Measurements from ENCODE around the gene DAPK2. TPM values are rescaled to one million over a fixed set of nuclear protein-coding genes. Genes with fewer than 3 reads are reported as not detected.

DAPK2 gene
- total and polyA plus RNA-seq, 2 of the 13 experiments (the other 11 are each of a cell fraction or from before 2014, with no cell fraction given), result 0.33 to 0.63 TPM

DNA sequence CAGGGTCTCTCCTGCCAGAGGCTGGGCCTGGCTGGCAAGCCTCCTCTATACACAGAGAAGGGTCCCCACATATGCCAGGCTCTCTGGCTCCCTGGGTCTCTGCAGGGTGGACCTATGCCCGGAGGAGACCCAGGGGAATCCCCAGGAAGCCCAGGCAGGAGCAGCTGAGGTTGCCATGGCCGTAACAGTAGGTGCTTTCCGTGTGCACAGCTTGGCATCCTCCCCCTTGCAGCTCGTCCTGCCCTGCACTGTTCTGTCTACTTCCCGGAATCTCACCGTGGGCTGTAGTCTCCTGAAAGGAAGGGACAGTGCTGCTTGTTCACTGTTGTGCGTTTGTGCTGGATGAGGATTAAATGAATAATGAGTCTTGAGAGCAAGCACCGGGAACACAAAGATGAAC is 47.8 kb downstream of the DAPK2 start (continued):
- TF ChIP-seq NR2F6 (IDR thresholded peaks at IDR 0.05) (no peak), NR2F6 (CRISPR knock-in tag; IDR thresholded peaks at IDR 0.05) (no peak), ZNF709 (CRISPR knock-in tag; IDR thresholded peaks at IDR 0.05) (no peak)

DNA sequence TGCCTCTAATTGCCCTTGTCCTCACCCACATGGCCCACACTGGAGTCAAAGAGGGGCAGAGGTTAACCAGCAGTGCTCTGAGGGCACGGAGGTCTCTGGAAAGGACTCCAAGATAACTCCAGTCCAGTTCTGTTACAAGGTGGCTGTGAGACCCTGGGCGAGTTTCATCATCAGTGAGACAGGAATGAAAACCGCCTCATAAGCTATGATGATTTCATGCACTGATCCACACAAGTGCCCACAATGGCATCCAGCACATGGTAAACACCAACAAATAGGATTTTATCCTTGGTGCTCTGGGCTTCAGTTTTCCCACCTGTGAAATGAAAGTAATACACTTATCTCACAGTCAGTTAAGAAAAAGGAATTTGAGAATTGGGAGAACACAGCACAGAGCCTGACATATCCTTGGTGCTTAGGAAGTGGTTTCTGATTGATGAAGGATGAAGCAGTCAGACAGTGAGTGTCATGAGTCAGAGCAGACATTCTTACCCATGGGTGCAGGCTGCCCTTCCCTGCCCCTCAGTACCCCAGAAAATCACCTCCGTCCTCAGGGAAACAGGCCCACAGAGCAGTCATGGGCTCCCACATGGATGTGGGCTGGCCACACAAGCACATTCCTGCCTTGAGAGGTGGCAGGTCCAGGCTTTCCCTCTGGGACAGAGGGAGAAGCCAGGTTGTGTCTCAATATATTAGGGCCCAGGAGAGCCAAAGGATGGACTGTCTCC is 48.4 kb downstream of the DAPK2 start:
- Histone ChIP-seq H3K4me2 (ENCODE audit: low read depth, low read length) (no peak overlapping the region), H3K9me3 (ENCODE audit: low read length) (no peaks in the 10 kb centered on the region), H3K36me3 (replicated peaks in 1 of 2; ENCODE audit: control insufficient read depth in 1 of 2, insufficient read depth in 2 of 2, low read length in 2 of 2) (no peaks in the 10 kb centered on the region), H4K20me1 (ENCODE audit: insufficient read depth, low read length) (no peaks in the 10 kb centered on the region), H3K4me3 (replicated peaks in 1 of 3; ENCODE audit: insufficient read depth in 1 of 3, low read depth in 2 of 3, low read length in 3 of 3) (no peak overlapping the region), H2AFZ (ENCODE audit: low read length) (no peak overlapping the region), H3K9ac (ENCODE audit: insufficient read depth, low read depth, low read length) (no peak overlapping the region), H3K27me3 (ENCODE audit: control insufficient read depth in 1 of 2, insufficient read depth in 2 of 2, low read length in 2 of 2) (peaks cover 3 to 6% of the 10 kb centered on the region in 2 experiments; a peak in 2 of 5 replicates), H3K27ac (ENCODE audit: extremely low read length, insufficient read depth, low read length) (no peak overlapping the region), H3K79me2 (ENCODE audit: insufficient read depth, low read length) (no peaks in the 10 kb centered on the region), H3K4me1 (ENCODE audit: insufficient read depth, low read length) (peaks cover 22% of the 10 kb centered on the region)
- in situ Hi-C loops (cut with HindIII; ENCODE audit: extremely low pct_ligation_motif_present, low pct_unique_long_range_greater_than_20kb) (no loop called here), intact Hi-C loops (cut with micrococcal nuclease; ENCODE audit: unreplicated experiment) (no loop called here)
- DNase-seq (ENCODE audit: low spot score) (no peak), FAIRE-seq (no peak), ATAC-seq (peak; percentile 36; the same call in 2 of the 3 replicates)
- no peak for TF ChIP-seq DPF2 (CRISPR knock-in tag; IDR thresholded peaks at IDR 0.05; ENCODE audit: borderline replicate concordance, low read depth)
- TF ChIP-seq, protein P1, sequence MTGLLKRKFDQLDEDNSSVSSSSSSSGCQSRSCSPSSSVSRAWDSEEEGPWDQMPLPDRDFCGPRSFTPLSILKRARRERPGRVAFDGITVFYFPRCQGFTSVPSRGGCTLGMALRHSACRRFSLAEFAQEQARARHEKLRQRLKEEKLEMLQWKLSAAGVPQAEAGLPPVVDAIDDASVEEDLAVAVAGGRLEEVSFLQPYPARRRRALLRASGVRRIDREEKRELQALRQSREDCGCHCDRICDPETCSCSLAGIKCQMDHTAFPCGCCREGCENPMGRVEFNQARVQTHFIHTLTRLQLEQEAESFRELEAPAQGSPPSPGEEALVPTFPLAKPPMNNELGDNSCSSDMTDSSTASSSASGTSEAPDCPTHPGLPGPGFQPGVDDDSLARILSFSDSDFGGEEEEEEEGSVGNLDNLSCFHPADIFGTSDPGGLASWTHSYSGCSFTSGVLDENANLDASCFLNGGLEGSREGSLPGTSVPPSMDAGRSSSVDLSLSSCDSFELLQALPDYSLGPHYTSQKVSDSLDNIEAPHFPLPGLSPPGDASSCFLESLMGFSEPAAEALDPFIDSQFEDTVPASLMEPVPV (CRISPR knock-in tag; IDR thresholded peaks at IDR 0.05), result no peak
- TF ChIP-seq ZSCAN25 (CRISPR knock-in tag; IDR thresholded peaks at IDR 0.05), result no peak
- no peak for TF ChIP-seq ZNF564 (CRISPR knock-in tag; IDR thresholded peaks at IDR 0.05)
- no peak for TF ChIP-seq YY1 (IDR thresholded peaks at IDR 0.05; ENCODE audit: insufficient read depth, insufficient replicate concordance, low read depth, low read length)
- no peak for TF ChIP-seq ATRX (CRISPR knock-in tag; IDR thresholded peaks at IDR 0.05; ENCODE audit: borderline replicate concordance)
- TF ChIP-seq ZNF138 (CRISPR knock-in tag; IDR thresholded peaks at IDR 0.05; ENCODE audit: low read depth), result no peak
- TF ChIP-seq U2AF2 (IDR thresholded peaks at IDR 0.05; ENCODE audit: low read depth, low read length), result no peak
- no peak for TF ChIP-seq ZNF446 (CRISPR knock-in tag; IDR thresholded peaks at IDR 0.05)
- TF ChIP-seq ZFP36L1 (CRISPR knock-in tag; IDR thresholded peaks at IDR 0.05), result no peak
- TF ChIP-seq ZNF292 (CRISPR knock-in tag; IDR thresholded peaks at IDR 0.05; ENCODE audit: borderline replicate concordance, low read depth), result no peak
- 28% methylated on average over 3 of the region's 4 CpGs for WGBS (ENCODE audit: low lambda C conversion rate)
- ChIA-PET CTCF (ENCODE audit: low intra/inter-chr PET ratio, low total read pairs) (no interaction called here), POLR2A (no interaction called here)
- BruUV-seq (replicated peaks), result no TSS peak

Measured in HepG2 (cell line).